ENCODE measurements around the gene TMC4.
"Not testable (repeated sequence)": the region's sequence is repeated elsewhere in the genome, so short reads cannot be mapped to it uniquely, and the experiment has no call there.

The TMC4 gene

DNA sequence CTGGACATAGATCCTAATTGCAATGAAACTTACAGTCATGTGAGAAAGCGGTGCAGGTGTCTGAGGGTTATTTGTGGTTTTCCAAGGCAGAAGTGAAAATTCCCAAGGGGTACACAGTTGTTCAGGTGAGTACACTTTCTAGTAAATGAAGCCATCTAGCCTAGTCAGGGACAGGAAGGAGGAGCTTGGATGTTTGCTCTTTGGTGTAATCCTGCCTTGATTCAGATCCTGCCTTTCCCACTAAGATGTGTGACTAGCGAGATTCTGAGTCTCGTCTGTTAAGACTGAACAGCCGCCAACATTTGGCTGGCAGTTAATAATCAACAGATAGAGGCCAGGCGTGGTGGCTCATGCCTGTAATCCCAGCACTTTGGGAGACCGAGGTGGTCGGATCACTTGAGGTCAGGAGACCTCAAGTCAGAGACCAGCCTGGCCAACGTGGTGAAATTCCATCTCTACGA, 30.2 kb upstream of the TMC4 start:
- DNase-seq (ENCODE audit: low read depth): no peak

DNA sequence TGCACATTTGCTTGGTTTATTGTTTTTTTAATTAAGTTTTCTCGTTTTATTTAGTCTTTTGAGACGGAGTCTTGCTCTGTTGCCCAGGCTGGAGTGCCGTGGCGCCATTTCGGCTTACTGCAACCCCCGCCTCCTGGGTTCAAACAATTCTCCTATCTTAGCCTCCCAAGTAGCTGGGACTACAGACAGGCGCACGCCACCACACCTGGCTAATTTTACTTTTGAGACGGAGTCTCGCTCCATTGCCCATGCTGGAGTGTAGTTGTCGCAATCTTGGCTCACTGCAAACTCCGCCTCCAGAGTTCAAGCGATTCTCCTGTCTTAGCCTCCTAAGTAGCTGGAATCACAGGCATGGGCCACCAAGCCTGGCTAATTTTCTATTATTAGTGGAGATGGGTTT, 29.0 kb upstream of the TMC4 start:
- no peak for DNase-seq (ENCODE audit: low read depth)

- DNase-seq (ENCODE audit: low read depth): no peak
Observed at GRCh38 chr19:54201172-54201701, 28.3 kb upstream of the TMC4 start.

DNA sequence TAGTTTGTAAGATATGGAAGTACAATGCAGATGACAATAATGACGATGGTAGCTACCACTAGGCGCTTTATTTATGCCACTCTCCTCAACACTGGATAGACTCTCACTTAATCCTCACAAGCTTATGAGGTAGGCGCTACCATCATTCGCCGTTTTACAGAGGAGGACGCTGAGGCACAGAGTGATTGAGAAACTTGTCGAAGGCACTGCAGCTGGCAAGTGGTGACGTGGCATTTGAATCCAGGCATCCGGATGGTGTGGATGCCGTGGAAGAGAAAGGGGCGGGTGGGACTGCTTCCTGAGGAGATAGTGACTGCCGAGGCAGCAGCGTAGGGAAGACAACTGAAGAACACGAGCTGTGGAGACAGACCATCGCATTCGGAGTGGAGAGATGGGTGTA, 26.4 kb upstream of the TMC4 start:
- no peak for DNase-seq (ENCODE audit: low read depth)

DNA sequence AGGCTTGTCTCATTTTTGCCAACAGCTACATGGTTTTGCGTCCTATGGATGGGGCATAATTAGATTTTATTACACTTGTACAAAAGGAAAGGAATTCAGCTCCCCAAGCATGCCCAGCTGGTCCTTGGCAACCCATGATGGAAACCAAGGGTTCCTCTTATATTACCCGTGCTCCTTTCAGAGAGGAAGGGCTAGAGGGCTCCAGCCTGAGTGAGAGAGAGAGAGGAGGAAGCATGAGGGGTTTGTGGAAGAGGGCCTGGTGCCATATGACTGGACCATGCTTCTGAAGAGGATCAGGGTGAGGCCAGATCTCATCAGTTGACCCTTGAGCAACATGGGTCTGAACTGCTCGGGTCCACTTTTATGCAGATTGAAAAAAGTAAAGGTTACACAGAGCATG, 24.2 kb upstream of the TMC4 start:
- no peak for DNase-seq (ENCODE audit: low read depth)

- no peak for DNase-seq (ENCODE audit: low read depth)
Observed at GRCh38 chr19:54196536-54196935, 23.6 kb upstream of the TMC4 start.

DNA sequence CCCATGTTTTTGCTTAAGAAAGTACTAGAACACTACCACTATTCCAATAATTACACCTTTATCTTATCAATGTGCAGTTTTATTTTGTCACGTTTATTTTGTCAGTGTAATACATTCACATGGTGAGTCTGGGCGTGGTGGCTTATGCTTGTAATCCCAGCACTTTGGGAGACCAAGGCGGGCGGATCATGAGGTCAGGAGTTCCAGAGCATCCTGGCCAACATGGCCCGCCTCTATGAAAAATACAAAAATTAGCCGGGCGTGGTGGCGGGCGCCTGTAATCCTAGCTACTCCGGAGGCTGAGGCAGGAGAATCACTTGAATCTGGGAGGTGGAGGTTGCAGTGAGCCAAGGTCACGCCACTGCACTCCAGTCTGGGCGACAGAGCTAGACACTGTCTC, 21.5 kb upstream of the TMC4 start:
- not testable (repeated sequence) for DNase-seq (ENCODE audit: low read depth)

DNA sequence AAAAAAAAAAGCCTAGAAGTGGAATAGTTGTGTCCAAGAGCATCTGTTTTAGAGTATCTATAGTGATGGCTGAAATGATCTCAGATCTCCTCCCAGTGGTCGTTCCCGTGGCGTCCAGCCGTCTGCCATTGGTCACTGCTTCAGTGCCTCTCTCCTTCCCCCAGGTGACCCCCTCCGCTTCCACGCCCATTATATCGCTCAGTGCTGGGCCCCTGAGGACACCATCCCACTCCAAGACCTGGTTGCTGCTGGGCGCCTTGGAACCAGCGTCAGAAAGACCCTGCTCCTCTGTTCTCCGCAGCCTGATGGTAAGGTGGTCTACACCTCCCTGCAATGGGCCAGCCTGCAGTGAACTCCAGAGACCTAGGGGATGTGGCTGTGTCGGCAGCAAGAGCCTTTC, 20.1 kb upstream of the TMC4 start:
- DNase-seq (ENCODE audit: low read depth): no peak

- no peak for DNase-seq (ENCODE audit: low read depth)
Observed at GRCh38 chr19:54191811-54192453, 19.0 kb upstream of the TMC4 start.

DNA sequence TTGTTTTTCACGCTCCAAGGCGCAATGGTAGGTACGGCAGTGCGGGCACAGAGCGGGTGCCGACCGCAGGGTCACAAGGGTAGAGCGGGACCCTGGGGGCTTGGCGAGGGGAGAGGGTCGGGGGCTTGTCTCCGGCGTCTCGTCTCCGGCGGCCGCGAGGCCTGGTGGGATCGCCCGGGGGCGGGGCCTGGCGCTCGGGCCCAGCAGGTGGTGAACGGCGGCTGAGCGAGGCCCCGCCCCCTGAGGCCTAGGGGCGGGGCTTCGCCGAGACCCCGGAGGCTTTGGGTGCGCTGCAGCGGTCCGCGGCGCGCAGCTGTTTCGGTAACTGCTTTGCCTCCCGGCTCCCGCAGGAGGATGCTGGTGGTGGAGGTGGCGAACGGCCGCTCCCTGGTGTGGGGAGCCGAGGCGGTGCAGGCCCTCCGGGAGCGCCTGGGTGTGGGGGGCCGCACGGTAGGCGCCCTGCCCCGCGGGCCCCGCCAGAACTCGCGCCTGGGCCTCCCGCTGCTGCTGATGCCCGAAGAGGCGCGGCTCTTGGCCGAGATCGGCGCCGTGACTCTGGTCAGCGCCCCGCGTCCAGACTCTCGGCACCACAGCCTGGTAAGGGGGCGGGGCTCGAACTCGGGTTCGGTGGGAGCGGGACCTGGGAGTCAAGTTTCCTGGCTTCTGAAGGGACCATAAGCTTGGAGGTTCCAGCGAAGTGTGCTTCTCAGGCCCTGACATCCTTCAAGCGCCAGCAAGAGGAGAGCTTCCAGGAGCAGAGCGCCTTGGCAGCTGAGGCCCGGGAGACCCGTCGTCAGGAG, 18.3 kb upstream of the TMC4 start, which contains the start of gene TSEN34:
TSEN34 (plus strand) TSS at position 298 of the 800 bp plus-strand sequence; CDS start at position 355, 57 bp downstream.
- peak; percentile 77 for DNase-seq (ENCODE audit: low read depth)

DNA sequence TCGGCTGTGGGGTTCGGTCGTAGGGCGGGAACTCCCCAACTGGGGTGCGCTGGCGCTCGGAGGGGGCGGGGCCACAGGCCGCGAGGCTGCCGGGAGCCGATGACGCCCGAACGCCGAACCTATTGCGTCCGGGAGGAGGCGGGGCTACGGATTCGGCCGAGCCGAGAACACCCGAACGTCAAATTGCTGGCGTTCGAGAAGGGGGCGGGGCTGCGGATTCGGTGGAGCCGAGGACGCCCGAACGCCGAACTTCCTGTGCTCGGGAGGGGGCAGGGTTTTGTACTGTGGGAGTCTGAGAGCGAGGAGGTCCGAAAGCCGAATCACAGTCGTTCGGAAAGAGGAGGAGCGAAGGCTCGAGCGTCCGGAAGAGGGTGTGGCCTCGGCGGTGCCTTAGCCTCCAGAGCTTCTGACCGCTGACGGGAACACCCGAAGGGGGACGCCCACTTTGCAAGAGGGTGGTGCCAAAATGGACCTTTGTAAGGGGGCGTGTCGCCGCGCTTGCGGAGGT, 17.6 kb upstream of the TMC4 start:
- DNase-seq (ENCODE audit: low read depth): peak; percentile 100

DNA sequence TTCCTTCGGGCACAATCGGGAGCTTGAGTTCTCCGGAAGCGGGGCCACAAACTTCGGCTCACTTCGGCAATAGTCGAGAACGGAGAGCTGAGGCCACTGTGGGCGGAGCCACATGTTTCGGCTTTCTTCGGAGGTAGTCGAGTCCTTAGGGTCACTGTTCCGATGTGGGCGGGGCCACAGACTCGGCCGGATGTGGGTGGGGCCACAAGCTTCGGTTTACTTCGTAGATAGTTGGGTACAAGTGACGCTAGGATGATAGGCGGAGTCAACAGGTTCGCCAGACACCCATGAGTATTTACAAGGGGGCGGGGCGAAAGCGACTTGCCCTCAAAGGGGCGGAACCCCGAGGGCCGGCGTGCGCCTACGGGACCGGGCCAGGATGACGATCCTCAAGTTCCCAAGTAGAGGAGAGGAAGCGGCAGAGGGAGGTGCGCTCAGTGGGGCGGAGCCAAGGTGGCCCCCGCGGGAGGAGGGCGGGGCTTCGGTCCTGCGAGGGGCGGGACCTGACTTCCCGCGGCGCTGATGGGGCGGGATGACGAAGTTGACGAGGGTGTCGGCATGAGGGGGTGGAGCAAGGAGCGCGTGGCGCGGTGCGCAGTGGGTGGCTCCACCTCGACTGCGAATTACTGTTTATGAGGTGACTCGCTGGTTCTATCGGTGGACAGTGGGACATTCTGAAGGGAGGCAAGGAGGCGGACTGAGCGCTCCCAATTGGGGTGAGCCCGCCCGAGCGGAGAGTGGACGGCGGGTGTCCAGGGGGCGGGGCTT, 17.0 kb upstream of the TMC4 start:
- DNase-seq (ENCODE audit: low read depth): peak; percentile 100

GRCh38 chr19:54189145-54189734, 16.3 kb upstream of the TMC4 start, which contains the start of gene MBOAT7:
Gene MBOAT7 (minus strand): TSS chr19:54189580. CDS start chr19:54188508, 1,072 bp downstream.
- no peak for DNase-seq (ENCODE audit: low read depth)

DNA sequence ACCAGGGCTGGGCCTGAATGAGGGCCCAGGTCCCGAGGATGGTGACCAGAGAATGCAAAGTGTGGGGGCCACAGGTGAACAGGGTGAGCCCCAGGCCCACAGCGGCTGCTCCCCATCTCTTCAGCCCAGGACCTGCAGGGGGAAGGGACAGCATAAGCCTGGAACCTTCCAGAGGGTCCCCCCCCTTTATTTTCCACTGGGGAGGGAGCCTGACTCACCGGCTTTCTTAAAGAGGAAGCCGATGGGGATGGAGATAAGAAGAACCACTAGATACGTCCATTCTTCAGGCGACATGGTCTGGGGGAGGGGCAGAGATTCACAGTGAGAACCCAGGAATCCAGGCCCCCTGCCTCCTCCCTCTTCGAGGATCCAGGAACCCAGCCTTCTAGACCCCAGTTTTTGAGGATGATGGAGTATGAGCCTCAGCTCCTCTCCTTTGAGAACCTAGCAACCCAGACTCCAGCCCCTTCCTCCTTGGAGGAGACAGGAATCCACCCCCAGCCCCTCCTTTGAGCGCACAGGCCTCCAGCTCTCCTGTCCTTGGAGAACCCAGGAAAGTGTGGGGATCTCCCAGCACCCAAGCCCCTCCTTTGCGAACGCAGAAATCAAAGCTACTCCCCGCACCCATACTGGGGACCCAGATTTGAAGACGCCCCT, 15.4 kb upstream of the TMC4 start:
- no peak for DNase-seq (ENCODE audit: low read depth)

DNA sequence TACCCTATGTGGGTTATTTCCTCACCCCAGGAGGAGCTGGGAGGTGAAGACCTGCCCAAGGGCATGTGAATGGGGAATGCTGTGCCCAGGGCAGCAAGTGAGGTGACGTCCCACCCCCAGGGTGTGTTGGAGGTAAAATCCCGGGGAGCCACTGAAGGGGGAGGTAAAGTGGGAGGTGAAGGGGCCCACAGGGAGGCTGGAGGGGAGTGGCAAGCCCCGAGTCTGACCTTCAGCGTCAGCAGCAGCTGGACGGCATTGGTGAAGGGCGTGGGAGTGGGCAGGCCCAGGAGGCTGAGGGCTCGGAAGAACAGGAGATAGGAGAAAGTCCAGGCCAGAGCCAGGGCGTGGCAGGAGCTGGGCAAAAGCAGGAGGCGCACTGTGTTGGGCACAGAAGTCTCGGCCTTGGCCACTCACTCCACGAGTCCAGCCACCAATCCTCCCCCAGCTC, 14.0 kb upstream of the TMC4 start:
- DNase-seq (ENCODE audit: low read depth): no peak

- no peak for DNase-seq (ENCODE audit: low read depth)
Observed at GRCh38 chr19:54186351-54186750, 13.4 kb upstream of the TMC4 start.

GRCh38 chr19:54183431-54183830, 10.5 kb upstream of the TMC4 start:
- no peak for DNase-seq (ENCODE audit: low read depth)

DNA sequence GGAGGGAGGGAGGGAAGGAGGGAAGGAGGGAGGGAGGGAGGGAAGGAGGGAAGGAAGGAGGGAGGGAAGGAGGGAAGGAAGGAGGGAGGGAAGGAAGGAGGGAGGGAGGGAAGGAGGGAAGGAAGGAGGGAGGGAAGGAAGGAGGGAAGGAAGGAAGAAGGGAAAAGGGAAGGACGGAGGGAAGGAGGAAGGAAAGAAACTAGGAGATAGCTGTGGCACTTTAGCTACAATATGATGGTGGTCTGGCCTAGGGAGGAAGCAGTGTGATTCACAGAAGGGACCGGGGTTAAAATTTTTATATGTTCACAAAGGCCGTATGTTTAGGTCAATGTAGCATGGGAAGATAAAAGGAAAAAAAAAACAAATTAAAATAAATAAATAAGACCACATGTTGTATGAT, 8.9 kb upstream of the TMC4 start:
- not testable (repeated sequence) for DNase-seq (ENCODE audit: low read depth)

DNA sequence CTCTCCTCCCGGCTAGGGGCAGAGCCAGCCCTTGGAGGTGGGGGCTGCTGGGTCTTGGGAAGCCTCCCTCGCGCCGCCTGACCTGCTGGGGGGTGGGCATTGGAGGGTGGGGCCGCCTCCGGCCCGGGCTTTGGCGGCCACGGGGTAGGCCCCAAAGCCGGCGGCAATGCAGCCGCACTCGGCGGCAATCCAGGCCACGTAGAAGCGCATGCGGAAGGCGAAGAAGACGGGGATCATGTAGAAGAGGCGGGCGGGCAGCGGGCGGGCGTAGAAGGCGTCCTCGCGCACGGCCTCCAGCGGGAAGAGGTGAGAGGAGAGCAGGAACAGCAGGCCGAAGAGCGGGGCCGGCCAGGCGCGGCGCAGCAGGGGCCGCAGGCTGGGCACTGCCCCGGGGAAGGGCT, 7.7 kb upstream of the TMC4 start:
- no peak for DNase-seq (ENCODE audit: low read depth)

DNA sequence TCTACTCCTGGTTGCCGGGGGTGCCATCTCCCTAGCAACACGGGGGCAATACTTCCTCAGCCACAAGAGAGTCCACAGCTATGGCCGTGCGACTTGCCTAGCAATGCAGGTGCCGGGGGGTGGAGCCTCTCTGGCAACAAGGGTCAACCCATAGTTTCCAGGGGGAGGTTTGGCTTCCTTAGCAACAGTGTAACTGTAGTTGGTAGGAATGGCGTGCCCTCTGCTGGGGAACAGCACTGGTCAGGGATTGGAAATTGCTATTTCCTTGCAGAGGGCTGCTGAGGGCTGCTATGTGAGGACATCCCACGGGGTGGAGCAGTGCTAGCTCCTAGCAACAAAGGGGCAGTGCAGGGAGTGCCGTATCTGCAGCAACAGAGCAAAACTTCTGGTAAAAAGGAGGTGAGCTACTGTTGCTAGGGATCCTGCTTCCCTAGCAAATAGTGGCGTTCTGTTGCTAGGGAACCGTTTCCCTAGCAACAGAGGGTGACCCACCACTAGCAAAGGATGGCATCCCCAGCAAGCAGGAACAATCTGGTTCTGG, 7.0 kb upstream of the TMC4 start:
- no peak for DNase-seq (ENCODE audit: low read depth)
